GM18508 (cell line): ENCODE measurements around the gene ADAMTS8.

Experiments used
- ATAC-seq: cut with Tn5 transposase; IDR thresholded peaks from one replicate; pipeline ENCODE4 v1.9.1; 2021; ENCODE audit warnings: moderate number of reproducible peaks; ENCODE audit not compliant: insufficient read depth, unreplicated experiment

The ADAMTS8 gene

GRCh38 chr11:130422251-130422995, 6.0 kb downstream of the ADAMTS8 start:
- no peak for ATAC-seq

GRCh38 chr11:130421697-130422096, 6.7 kb downstream of the ADAMTS8 start:
- ATAC-seq: no peak

GRCh38 chr11:130421199-130421585, 7.2 kb downstream of the ADAMTS8 start:
- ATAC-seq: no peak

- ATAC-seq: no peak
These were observed 7.8 kb downstream of the ADAMTS8 start for GRCh38 chr11:130420478-130421198.

- ATAC-seq: no peak
These were observed 9.7 kb downstream of the ADAMTS8 start for GRCh38 chr11:130418756-130419155.

- no peak for ATAC-seq
These were observed 10.2 kb downstream of the ADAMTS8 start for GRCh38 chr11:130418210-130418609.

- ATAC-seq: no peak
These were observed 11.5 kb downstream of the ADAMTS8 start for GRCh38 chr11:130416906-130417305.

- no peak for ATAC-seq
These were observed 11.9 kb downstream of the ADAMTS8 start for GRCh38 chr11:130416530-130416882.

GRCh38 chr11:130415731-130416529, 12.5 kb downstream of the ADAMTS8 start:
- no peak for ATAC-seq

GRCh38 chr11:130414107-130415080, 14.0 kb downstream of the ADAMTS8 start:
- ATAC-seq: no peak

- ATAC-seq: no peak
These were observed 14.9 kb downstream of the ADAMTS8 start for GRCh38 chr11:130413405-130414106.

GRCh38 chr11:130411223-130411622, 17.2 kb downstream of the ADAMTS8 start:
- ATAC-seq: no peak

GRCh38 chr11:130409594-130410388, 18.6 kb downstream of the ADAMTS8 start:
- no peak for ATAC-seq

- ATAC-seq: no peak
These were observed 19.5 kb downstream of the ADAMTS8 start for GRCh38 chr11:130408901-130409300.

- ATAC-seq: no peak
These were observed 20.0 kb downstream of the ADAMTS8 start for GRCh38 chr11:130408401-130408890.

- ATAC-seq: no peak
These were observed 20.4 kb downstream of the ADAMTS8 start for GRCh38 chr11:130407978-130408377.

GRCh38 chr11:130405428-130405827, 23.0 kb downstream of the ADAMTS8 start:
- no peak for ATAC-seq

GRCh38 chr11:130404727-130405126, 23.7 kb downstream of the ADAMTS8 start:
- ATAC-seq: no peak
